RWPE2 (cell line): Measurements from ENCODE around the gene LBH.

Experiments
- ATAC-seq: fragments of 200-7000 bp; cut with Tn5 transposase; 3 replicates; pipeline ENCODE4 v1.9.1; 2021; ENCODE audit warnings: low read depth
- DNase-seq: peaks from one replicate; pipeline ENCODE4 v3.0.0-alpha.2; 2020; ENCODE audit warnings: low spot score
- H3K27ac ChIP-seq: fragments of 450-650 bp; 2 replicates; pipeline ENCODE4 v1.5.1; 2017; ENCODE audit warnings: mild to moderate bottlenecking; ENCODE audit not compliant: poor library complexity, severe bottlenecking
- H3K27me3 ChIP-seq: fragments of 250-450 bp; sonication (Bioruptor Pico); 2 replicates; pipeline ENCODE4 v1.5.1; 2021; ENCODE audit warnings: mild to moderate bottlenecking, moderate library complexity; ENCODE audit not compliant: insufficient read depth, poor library complexity, severe bottlenecking
- H3K36me3 ChIP-seq: fragments of 250-450 bp; sonication (Bioruptor Pico); 2 replicates; pipeline ENCODE4 v1.5.1; 2020; ENCODE audit warnings: low read depth, mild to moderate bottlenecking, moderate library complexity
- H3K4me1 ChIP-seq: fragments of 250-450 bp; sonication (Bioruptor Pico); 2 replicates; pipeline ENCODE4 v1.5.1; 2021; ENCODE audit warnings: mild to moderate bottlenecking, moderate library complexity; ENCODE audit not compliant: insufficient read depth, poor library complexity, severe bottlenecking
- H3K4me3 ChIP-seq: fragments of 250-450 bp; sonication (Bioruptor Pico); 2 replicates; pipeline ENCODE4 v1.5.1; 2021; ENCODE audit warnings: mild to moderate bottlenecking, moderate library complexity; ENCODE audit not compliant: severe bottlenecking
- H3K9me3 ChIP-seq: fragments of 250-450 bp; sonication (Bioruptor Pico); 2 replicates; pipeline ENCODE4 v1.5.1; 2021; ENCODE audit warnings: mild to moderate bottlenecking, moderate library complexity; ENCODE audit not compliant: severe bottlenecking
- CTCF ChIP-seq: fragments of 450-650 bp; IDR thresholded peaks from one replicate; pipeline ENCODE4 v1.5.1; 2017; ENCODE audit warnings: mild to moderate bottlenecking, moderate library complexity; ENCODE audit not compliant: poor library complexity, severe bottlenecking

LBH gene

DNA sequence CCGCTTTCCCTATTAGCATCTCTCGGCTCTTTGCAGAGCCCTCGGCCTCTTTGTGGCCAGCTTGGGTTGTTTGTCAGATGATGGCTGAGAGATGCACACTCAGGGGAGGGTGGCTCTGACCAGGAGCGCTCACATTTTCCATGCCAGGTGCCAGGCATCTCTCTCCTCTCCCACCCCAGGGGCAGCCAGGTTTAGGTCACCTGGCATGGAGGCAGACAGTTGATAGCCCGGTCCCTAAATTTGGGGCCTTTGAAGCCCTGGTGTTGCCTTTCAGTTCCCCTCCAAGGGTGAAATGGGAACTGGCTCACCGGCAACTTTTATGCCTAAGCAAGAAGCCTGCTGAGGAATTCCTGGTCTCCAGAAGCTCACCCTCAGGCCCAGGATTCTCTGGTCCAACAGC lies 19.1 kb downstream of the LBH start:
- Histone ChIP-seq H3K27me3 (no peaks in the 10 kb centered on the region), H3K4me3 (no peak overlapping the region), H3K36me3 (no peaks in the 10 kb centered on the region), H3K4me1 (peaks cover 7% of the 10 kb centered on the region), H3K9me3 (no peaks in the 10 kb centered on the region), H3K27ac (no peak overlapping the region)
- DNase-seq (no peak), ATAC-seq (no peak)
- no peak for TF ChIP-seq CTCF

DNA sequence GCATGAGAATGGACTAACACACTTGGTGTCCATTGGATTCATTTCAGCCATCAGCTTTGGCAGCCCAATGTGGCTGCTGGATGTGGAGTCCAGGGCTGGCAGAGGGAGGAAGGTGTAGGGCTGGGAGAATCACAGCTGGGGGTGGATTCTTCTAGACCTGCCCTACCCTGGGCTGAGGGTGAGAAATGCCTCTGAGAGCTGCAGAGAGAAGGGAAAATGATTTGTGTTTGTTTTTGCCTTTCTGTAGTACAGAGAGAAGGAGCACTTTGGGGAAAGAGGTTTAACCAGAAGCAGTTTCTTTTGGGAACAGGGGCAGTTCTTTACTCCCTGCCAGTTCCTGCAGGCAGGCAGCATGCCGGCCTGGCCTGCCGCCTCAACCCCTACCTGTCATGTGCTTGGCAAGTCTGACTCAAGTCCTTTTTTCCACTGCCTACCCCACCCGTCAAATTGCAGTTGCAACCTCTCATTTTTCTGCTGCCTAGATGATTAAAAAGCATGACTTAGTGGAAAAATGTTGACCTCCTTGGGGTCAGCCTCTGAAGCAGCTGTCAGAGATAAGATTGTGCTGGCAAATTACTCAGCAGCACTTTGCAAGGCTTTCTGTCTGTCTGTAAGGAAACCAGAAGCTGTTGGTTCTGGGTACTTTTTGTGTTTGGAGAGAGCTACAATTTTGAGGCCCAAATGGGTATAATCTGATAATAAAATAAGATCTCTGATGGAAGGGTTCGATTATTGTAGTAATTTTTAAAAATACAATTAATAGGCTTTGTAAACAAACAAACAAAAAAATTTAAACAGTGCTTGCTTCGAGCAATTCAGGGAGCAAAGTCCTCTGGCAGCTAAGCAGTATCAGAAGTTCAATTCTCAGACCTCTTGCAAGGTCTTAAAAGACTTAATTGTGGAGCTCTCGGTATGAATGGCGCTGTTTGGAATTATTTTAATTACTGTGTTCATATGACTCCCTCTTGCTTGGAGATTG lies 21.7 kb downstream of the LBH start:
- ATAC-seq (peak; percentile 91), DNase-seq (no peak)
- no peaks in the 10 kb centered on the region for H3K36me3 ChIP-seq
- H3K9me3 ChIP-seq = no peaks in the 10 kb centered on the region
- H3K4me1 ChIP-seq = peaks cover 7% of the 10 kb centered on the region
- no peaks in the 10 kb centered on the region for H3K27me3 ChIP-seq
- no peak for TF ChIP-seq CTCF
- no peak overlapping the region for H3K4me3 ChIP-seq
- H3K27ac ChIP-seq = peak overlapping the region; percentile 28

DNA sequence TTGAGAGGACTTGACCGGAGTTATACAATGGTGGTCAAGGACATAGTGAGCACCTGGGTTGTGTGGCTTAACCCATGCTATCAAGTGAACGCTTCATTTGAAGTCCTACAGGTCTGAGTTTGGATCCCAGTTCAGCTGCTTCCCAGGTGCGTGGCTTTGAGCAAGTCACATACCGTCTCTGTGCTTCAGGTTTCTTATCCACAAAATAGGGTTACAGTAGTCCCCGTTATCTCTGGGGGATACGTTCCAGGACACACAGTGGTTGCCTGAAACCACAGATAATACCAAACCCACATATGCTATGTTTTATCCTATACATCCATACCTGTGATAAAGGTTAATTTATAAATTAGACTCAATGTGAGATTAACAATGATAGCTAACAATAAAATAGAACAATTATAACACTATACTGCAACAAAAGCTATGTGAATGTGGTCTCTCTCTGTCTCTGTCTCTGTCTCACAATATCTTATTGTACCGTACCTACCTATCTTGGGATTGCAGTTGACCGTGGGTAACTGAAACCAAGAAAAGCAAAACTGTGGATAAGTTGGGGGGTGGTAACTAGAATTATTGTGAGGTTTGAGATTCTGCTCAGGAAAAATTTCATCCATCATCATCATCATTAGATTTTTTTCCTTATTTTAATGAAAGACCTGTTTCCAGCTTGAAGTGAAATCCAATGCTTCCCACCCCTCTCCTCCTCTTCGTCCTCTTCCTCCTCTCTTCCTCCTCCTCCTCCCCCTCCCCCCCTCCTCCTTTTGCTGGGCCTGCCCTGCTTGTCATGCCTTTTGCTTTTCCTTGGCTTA lies 22.7 kb downstream of the LBH start:
- H3K9me3 ChIP-seq = no peaks in the 10 kb centered on the region
- H3K27ac ChIP-seq = no peak overlapping the region
- H3K27me3 ChIP-seq = no peaks in the 10 kb centered on the region
- DNase-seq = no peak
- no peak overlapping the region for H3K4me3 ChIP-seq
- peaks cover 7% of the 10 kb centered on the region for H3K4me1 ChIP-seq
- ATAC-seq = no peak
- no peak for TF ChIP-seq CTCF
- no peaks in the 10 kb centered on the region for H3K36me3 ChIP-seq

GRCh38 chr2:30254685-30255001 lies 23.3 kb downstream of the LBH start:
- no peak for TF ChIP-seq CTCF
- no peak for ATAC-seq
- no peak for DNase-seq
- peaks cover 7% of the 10 kb centered on the region for H3K4me1 ChIP-seq
- H3K36me3 ChIP-seq = no peaks in the 10 kb centered on the region
- H3K27me3 ChIP-seq = no peaks in the 10 kb centered on the region
- H3K9me3 ChIP-seq = no peaks in the 10 kb centered on the region
- no peak overlapping the region for H3K27ac ChIP-seq
- no peak overlapping the region for H3K4me3 ChIP-seq
